Ectodermal cell (in vitro differentiated cells): ENCODE measurements around the gene NPR1.
"Not testable (repeated sequence)": the region's sequence is repeated elsewhere in the genome, so short reads cannot be mapped to it uniquely, and the experiment has no call there.

Source experiments
- H3K27ac ChIP-seq: 2 replicates; pipeline ENCODE4 v1.7.0; 2013; ENCODE audit warnings: mild to moderate bottlenecking, low read depth, low read length; ENCODE audit not compliant: insufficient read depth, poor library complexity, severe bottlenecking
- H3K27me3 ChIP-seq: 2 replicates; pipeline ENCODE4 v1.7.0; 2013; ENCODE audit warnings: mild to moderate bottlenecking, low read length; ENCODE audit not compliant: insufficient read depth, control insufficient read depth, poor library complexity, severe bottlenecking
- H3K36me3 ChIP-seq: one replicate; pipeline ENCODE4 v1.7.0; 2013; ENCODE audit warnings: low read length; ENCODE audit not compliant: control insufficient read depth, insufficient read depth
- H3K4me1 ChIP-seq: one replicate; pipeline ENCODE4 v1.7.0; 2013; ENCODE audit warnings: low read length; ENCODE audit not compliant: control insufficient read depth, insufficient read depth
- H3K4me3 ChIP-seq: 2 replicates; pipeline ENCODE4 v1.7.0; 2013; ENCODE audit warnings: low read depth, low read length, control low read depth; ENCODE audit not compliant: insufficient read depth
- H3K9me3 ChIP-seq: 2 replicates; pipeline ENCODE4 v1.7.0; 2013; ENCODE audit warnings: mild to moderate bottlenecking, low read length, moderate library complexity; ENCODE audit not compliant: control insufficient read depth
- WGBS, 2 experiments: methylation state at CpG; one replicate each; pipeline ENCODE4 v1.1.7; 2013; ENCODE audit warnings: missing lambda C conversion rate in 2 of 2; 5-methylcytosine and 5-hydroxymethylcytosine counted together

Gene NPR1

DNA sequence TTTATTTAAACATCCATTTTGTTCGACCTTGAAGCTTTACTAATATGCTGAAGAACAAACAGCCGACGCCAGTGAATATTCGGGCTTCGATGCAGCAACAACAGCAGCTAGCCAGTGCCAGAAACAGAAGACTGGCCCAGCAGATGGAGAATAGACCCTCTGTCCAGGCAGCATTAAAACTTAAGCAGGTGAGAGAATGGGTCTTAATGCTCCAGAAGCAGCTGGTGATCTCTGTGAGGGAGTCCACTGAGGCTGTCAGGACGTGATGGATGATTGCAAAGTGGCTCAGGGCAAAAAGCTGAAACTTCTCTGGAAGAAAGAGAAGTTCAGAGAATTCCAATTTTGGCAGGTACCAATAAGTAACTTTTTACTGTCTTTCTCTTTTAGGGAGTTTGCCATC is 40.2 kb upstream of the NPR1 start:
- Histone ChIP-seq H3K27me3 (no peaks in the 10 kb centered on the region), H3K9me3 (no peaks in the 10 kb centered on the region), H3K36me3 (peaks cover 66% of the 10 kb centered on the region), H3K27ac (no peak overlapping the region), H3K4me1 (no peaks in the 10 kb centered on the region), H3K4me3 (no peak overlapping the region)
- 95 to 97% methylated on average over 6 of the region's 6 CpGs for WGBS, 2 experiments

DNA sequence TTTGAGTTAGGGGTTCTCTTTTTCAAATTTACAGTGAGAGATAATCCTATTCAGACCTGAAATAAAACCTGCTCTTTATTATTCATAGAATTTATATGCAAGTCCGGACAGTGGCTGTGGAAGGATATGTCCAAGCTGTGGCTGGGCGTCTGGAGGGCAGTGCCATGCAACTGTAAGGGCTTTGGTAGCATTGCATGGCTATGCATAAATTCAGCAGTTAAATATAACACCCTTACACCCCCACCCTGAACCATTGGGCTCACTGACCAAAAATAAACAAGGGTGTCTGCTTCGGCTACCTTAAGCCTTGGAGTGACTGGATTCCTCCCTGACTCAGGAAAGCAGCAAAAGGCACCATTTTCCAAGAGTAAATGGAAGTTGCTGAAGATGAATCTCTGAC is 39.2 kb upstream of the NPR1 start:
- no peaks in the 10 kb centered on the region for H3K27me3 ChIP-seq
- H3K4me1 ChIP-seq = no peaks in the 10 kb centered on the region
- H3K27ac ChIP-seq = no peak overlapping the region
- WGBS, 2 experiments = 94 to 98% methylated on average over 3 of the region's 3 CpGs
- no peak overlapping the region for H3K4me3 ChIP-seq
- H3K9me3 ChIP-seq = no peaks in the 10 kb centered on the region
- H3K36me3 ChIP-seq = peaks cover 73% of the 10 kb centered on the region

DNA sequence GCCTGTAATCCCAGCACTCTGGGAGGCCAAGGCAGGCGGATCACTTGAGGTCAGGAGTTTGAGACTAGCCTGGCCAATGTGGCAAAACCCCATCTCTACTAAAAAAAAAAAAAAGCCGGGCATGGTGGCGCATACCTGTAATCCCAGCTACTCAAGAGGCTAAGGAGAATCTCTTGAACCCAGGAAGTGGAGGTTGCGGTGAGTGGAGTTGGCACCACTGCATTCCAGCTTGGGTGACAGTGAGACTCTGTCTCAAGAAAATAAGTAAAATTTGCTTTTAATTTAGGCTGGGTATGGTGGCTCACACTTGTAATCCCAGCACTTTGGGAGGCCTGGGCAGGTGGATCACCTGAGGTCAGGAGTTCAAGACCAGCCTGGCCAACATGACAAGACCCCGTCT is 38.3 kb upstream of the NPR1 start:
- H3K4me1 ChIP-seq, H3K9me3 ChIP-seq, H3K27me3 ChIP-seq, H3K27ac ChIP-seq, H3K4me3 ChIP-seq: not testable (repeated sequence)
- 95 to 97% methylated on average over 5 of the region's 5 CpGs for WGBS, 2 experiments
- H3K36me3 ChIP-seq = peaks cover 77% of the 10 kb centered on the region

DNA sequence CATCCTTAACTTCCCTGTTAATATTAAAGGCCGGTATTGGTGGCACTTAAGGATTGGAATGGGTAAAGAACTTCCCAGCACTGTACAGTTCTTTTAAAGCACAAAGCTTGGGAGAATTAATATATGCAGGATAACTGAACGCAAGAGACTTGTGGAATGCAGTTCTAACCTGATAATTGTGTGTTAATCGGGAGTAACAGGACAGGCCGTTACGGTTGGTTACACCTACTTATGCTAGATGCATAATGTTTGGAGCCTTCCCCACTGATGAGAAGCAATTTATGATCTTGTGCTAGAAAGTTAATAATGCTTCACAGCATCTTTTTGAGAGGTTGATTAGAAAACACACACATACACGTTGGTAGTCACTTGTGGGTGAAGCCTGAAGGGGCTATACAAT is 37.6 kb upstream of the NPR1 start:
- no peak overlapping the region for H3K27ac ChIP-seq
- H3K9me3 ChIP-seq = no peaks in the 10 kb centered on the region
- H3K4me1 ChIP-seq = no peaks in the 10 kb centered on the region
- WGBS, 2 experiments = 81 to 82% methylated on average over 6 of the region's 6 CpGs
- H3K27me3 ChIP-seq = no peaks in the 10 kb centered on the region
- peaks cover 83% of the 10 kb centered on the region for H3K36me3 ChIP-seq
- no peak overlapping the region for H3K4me3 ChIP-seq

DNA sequence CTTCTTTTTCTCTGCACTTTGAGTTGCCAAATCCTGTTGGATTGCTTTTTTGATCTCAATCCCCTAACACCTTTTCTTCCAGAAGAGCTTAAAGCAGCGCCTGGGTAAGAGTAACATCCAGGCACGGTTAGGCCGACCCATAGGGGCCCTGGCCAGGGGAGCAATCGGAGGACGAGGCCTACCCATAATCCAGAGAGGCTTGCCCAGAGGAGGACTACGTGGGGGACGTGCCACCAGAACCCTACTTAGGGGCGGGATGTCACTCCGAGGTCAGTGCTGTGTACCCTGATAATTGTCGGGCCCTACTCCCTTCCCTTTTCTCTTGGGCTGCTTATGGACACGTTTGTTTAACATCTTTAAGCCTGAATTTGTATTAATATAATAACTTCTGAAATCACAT is 36.3 kb upstream of the NPR1 start:
- Histone ChIP-seq H3K9me3 (no peaks in the 10 kb centered on the region), H3K27me3 (no peaks in the 10 kb centered on the region), H3K27ac (no peak overlapping the region), H3K4me3 (no peak overlapping the region), H3K36me3 (peaks cover 75% of the 10 kb centered on the region), H3K4me1 (no peaks in the 10 kb centered on the region)
- WGBS, 2 experiments = 93 to 99% methylated on average over 10 to 11 of the region's 11 CpGs

DNA sequence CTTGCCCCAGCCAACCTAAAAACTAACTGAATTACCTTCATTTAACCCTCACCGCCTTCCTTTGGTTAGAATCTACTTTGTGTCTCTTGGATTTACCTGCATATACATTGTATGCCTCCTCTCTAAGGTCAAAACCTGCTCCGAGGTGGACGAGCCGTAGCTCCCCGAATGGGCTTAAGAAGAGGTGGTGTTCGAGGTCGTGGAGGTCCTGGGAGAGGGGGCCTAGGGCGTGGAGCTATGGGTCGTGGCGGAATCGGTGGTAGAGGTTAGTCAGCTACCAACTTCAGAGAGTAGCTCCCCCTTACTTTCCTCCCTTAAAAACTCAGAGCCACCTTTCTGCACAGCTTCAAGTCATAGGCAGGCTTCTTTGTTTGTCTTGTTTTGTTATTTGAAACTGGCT is 35.4 kb upstream of the NPR1 start:
- Histone ChIP-seq H3K4me3 (no peak overlapping the region), H3K27ac (no peak overlapping the region), H3K27me3 (no peaks in the 10 kb centered on the region), H3K4me1 (no peaks in the 10 kb centered on the region), H3K36me3 (peaks cover 68% of the 10 kb centered on the region), H3K9me3 (no peaks in the 10 kb centered on the region)
- 93 to 96% methylated on average over 11 of the region's 11 CpGs for WGBS, 2 experiments

DNA sequence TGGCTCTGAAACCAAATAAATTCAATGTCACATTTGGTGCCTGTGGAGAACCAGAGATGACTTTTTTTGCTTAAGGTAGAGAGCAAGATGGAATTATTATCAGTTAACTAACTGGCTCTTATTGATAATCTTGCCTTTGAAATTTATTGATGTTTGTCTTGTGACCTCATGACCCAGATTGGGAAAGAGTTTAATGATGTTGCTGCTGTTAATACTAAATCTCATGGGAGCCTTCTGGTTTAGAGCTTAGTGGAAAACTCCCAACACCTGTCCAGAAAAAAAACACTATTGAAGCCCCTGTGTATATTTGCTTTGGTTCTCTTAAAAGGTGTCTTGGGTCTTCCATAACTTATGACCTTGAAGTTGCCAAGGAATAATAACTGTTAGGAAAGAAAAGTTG is 34.7 kb upstream of the NPR1 start:
- peaks cover 61% of the 10 kb centered on the region for H3K36me3 ChIP-seq
- H3K9me3 ChIP-seq = no peaks in the 10 kb centered on the region
- H3K4me3 ChIP-seq = no peak overlapping the region
- H3K27ac ChIP-seq = no peak overlapping the region
- no peaks in the 10 kb centered on the region for H3K4me1 ChIP-seq
- H3K27me3 ChIP-seq = no peaks in the 10 kb centered on the region

DNA sequence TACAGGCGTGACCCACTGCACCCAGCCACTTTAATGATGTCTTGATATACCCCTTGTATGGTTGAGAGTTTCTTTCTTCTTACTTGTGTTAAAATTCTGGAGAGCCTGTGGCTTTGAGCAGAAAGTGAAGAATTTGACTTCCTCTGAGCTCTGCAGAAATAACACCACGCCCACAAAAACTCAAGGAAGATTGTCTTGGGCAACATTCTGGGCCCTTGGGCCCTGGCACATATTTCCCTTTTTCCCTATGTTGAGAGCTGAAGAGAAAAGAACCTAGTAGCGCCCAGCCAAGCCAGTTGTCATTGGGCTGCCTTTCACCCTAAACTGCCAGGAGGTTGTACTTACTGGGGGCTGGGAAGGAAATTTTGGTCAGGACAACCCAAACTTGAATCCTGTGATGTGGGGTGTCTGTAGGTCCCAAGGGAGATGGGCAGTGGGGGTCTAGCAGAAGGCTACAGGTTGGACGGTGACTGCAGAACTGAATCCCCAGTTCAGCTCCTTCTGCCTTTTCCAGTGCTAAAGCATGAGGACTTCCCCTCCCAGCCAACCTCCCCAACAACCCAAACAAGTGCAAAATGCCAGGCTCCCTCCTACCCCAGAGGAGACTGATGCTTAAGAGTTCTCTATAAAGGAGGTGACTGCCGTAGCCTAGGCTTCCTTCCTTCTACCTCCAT is 31.7 kb upstream of the NPR1 start:
- WGBS, 2 experiments = 89 to 94% methylated on average over 5 of the region's 5 CpGs
- Histone ChIP-seq H3K27me3 (no peaks in the 10 kb centered on the region), H3K27ac (no peak overlapping the region), H3K9me3 (no peaks in the 10 kb centered on the region), H3K4me3 (no peak overlapping the region), H3K36me3 (peaks cover 32% of the 10 kb centered on the region), H3K4me1 (no peaks in the 10 kb centered on the region)

DNA sequence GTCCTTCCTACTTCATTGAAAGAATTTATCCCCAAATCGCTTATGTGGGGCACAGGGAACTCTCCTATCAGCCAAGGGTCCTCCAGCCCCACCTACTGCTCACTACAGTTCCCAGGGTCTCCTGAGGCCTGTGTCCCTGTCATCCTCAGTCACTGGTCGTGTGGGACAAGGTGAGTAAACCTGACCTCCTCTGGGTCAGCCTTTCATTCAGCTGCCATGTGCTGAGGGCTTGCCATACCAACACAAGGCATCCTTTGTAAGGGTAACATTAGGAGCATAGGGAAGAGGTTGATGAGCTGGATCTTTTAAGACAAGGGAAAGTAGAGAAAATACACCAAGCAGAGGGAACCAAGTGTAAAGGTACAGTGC is 31.2 kb upstream of the NPR1 start:
- no peaks in the 10 kb centered on the region for H3K9me3 ChIP-seq
- H3K4me3 ChIP-seq = no peak overlapping the region
- no peaks in the 10 kb centered on the region for H3K27me3 ChIP-seq
- H3K4me1 ChIP-seq = no peaks in the 10 kb centered on the region
- H3K36me3 ChIP-seq = peaks cover 27% of the 10 kb centered on the region
- H3K27ac ChIP-seq = no peak overlapping the region
- WGBS, 2 experiments = 66 to 68% methylated on average over 2 of the region's 2 CpGs

DNA sequence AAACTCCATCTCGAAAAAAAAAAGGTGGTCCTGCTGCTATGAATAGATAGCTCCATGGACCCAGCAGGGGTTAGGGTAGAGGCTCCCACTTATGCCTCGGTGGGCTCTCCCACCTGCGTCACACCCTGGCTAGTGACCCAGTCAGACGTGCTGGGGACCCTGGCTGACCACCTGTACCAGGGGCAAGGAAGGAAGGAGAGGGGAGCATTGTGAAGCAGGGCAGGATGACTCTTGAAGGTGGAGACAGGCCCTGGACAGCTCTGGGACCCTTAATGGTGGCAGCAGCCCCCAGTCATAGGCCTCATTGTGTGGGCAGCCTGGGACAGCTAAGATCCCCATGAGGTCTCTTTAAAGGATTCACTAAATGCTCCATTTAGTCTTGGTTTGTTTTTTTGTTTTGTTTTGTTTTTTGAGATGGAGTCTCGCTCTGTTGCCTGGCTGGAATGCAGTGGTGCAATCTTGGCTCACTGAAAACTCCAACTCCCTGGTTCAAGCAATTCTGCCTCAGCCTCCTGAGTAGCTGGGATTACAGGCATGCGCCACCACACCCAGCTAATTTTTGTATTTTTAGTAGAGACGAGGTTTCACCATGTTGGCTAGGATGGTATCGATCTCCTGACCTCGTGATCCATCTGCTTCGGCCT is 30.4 kb upstream of the NPR1 start:
- WGBS, 2 experiments = 80 to 86% methylated on average over 10 of the region's 10 CpGs
- Histone ChIP-seq H3K4me3 (no peak overlapping the region), H3K4me1 (no peaks in the 10 kb centered on the region), H3K27me3 (no peaks in the 10 kb centered on the region), H3K9me3 (no peaks in the 10 kb centered on the region), H3K36me3 (peaks cover 19% of the 10 kb centered on the region), H3K27ac (no peak overlapping the region)
